Measurements from ENCODE around the gene RXFP1.

Gene RXFP1

DNA sequence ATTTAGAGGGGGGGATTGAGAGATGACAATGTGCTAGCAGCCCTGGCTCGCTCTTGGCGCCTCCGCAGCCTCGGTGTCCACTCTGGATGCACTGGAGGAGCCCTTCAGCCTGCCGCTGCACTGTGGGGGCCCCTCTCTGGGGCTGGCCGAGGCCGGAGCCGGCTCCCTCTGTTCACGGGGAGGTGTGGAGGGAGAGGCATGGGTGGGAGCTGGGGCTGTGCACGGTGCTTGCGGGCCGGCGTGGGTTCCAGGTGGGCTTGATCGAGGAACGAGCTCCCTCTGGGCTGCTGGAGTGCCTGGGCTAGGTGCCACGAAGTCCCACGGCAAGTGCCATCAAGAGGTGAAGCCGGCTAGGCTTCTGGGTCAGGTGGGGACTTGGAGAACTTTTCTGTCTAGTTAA lies 143.1 kb downstream of the RXFP1 start:
- no peaks in the 10 kb centered on the region for H3K27me3 ChIP-seq (ENCODE audit: control insufficient read depth in 2 of 2, insufficient read depth in 2 of 2, low read length in 2 of 2)
- H3K36me3 ChIP-seq (ENCODE audit: control insufficient read depth in 2 of 2, insufficient read depth in 2 of 2, low read length in 2 of 2) = no peaks in the 10 kb centered on the region
- no peak overlapping the region for H3K27ac ChIP-seq (ENCODE audit: low read depth in 2 of 2, low read length in 2 of 2)
- H3K9me3 ChIP-seq (ENCODE audit: control insufficient read depth in 2 of 2, low read length in 2 of 2) = no peaks in the 10 kb centered on the region
- H3K4me1 ChIP-seq (ENCODE audit: control insufficient read depth in 2 of 2, insufficient read depth in 2 of 2, low read length in 2 of 2) = no peaks in the 10 kb centered on the region
- no peak overlapping the region for H3K4me3 ChIP-seq (ENCODE audit: low read length in 2 of 2)
- no peak overlapping the region for H3K9ac ChIP-seq (ENCODE audit: low read depth in 1 of 2, low read length in 2 of 2)

- Histone ChIP-seq H3K4me3 (ENCODE audit: low read length in 2 of 2) (no peak overlapping the region), H3K27me3 (ENCODE audit: control insufficient read depth in 2 of 2, insufficient read depth in 2 of 2, low read length in 2 of 2) (no peaks in the 10 kb centered on the region), H3K4me1 (ENCODE audit: control insufficient read depth in 2 of 2, insufficient read depth in 2 of 2, low read length in 2 of 2) (peaks cover 5 to 8% of the 10 kb centered on the region in 2 donors), H3K9me3 (ENCODE audit: control insufficient read depth in 2 of 2, low read length in 2 of 2) (no peaks in the 10 kb centered on the region), H3K36me3 (ENCODE audit: control insufficient read depth in 2 of 2, insufficient read depth in 2 of 2, low read length in 2 of 2) (no peaks in the 10 kb centered on the region), H3K27ac (ENCODE audit: low read depth in 2 of 2, low read length in 2 of 2) (no peak overlapping the region), H3K9ac (ENCODE audit: low read depth in 1 of 2, low read length in 2 of 2) (no peak overlapping the region)
These were observed 145.2 kb downstream of the RXFP1 start for GRCh38 chr4:158666892-158667291.

- H3K27me3 ChIP-seq (ENCODE audit: control insufficient read depth in 2 of 2, insufficient read depth in 2 of 2, low read length in 2 of 2) = no peaks in the 10 kb centered on the region
- no peak overlapping the region for H3K9ac ChIP-seq (ENCODE audit: low read depth in 1 of 2, low read length in 2 of 2)
- no peaks in the 10 kb centered on the region for H3K9me3 ChIP-seq (ENCODE audit: control insufficient read depth in 2 of 2, low read length in 2 of 2)
- H3K4me1 ChIP-seq (ENCODE audit: control insufficient read depth in 2 of 2, insufficient read depth in 2 of 2, low read length in 2 of 2) = peaks cover 7 to 9% of the 10 kb centered on the region in 2 donors
- H3K36me3 ChIP-seq (ENCODE audit: control insufficient read depth in 2 of 2, insufficient read depth in 2 of 2, low read length in 2 of 2) = no peaks in the 10 kb centered on the region
- no peak overlapping the region for H3K27ac ChIP-seq (ENCODE audit: low read depth in 2 of 2, low read length in 2 of 2)
- no peak overlapping the region for H3K4me3 ChIP-seq (ENCODE audit: low read length in 2 of 2)
These were observed 146.0 kb downstream of the RXFP1 start for GRCh38 chr4:158667651-158668198.

- H3K4me3 ChIP-seq (ENCODE audit: low read length in 2 of 2) = no peak overlapping the region
- no peaks in the 10 kb centered on the region for H3K36me3 ChIP-seq (ENCODE audit: control insufficient read depth in 2 of 2, insufficient read depth in 2 of 2, low read length in 2 of 2)
- H3K9ac ChIP-seq (ENCODE audit: low read depth in 1 of 2, low read length in 2 of 2) = no peak overlapping the region
These were observed 147.6 kb downstream of the RXFP1 start for GRCh38 chr4:158669310-158669709.

DNA sequence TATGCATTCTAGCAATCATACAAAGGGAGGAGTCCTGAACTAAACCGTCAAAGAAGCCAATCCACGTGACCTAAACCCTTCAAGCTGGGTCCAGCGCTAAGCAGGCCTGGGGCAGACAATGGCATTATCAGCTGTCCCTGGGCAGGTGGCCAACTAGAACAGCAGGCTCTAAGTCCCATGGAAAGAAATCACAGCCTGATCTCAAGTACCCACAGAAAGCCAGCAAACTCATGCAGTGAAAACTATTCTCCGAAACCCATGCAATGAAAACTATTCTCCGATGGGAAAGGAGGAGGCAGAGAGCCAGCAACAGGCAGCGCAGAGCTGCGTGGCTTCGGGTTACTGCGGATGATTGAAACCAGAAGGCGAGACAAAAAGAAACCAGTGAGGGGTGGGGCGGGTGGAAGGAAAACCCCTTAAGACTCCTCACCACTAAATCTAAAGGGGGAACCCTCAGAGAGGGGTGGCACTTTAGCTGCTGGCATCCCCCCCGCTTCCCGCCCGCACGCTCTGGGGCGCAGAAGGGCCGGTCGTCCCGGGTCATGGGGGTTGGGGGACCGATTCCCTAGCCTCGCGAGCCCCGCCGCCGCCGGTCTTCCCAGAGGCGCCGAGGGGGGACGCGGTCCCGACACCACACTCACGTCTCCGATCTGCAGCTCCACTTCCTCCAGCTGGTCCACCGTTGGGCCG lies 149.4 kb downstream of the RXFP1 start:
- no peaks in the 10 kb centered on the region for H3K9me3 ChIP-seq (ENCODE audit: control insufficient read depth in 2 of 2, low read length in 2 of 2)
- H3K4me1 ChIP-seq (ENCODE audit: control insufficient read depth in 2 of 2, insufficient read depth in 2 of 2, low read length in 2 of 2) = peaks cover 11 to 12% of the 10 kb centered on the region in 2 donors
- H3K27ac ChIP-seq (ENCODE audit: low read depth in 2 of 2, low read length in 2 of 2) = peak overlapping the region; percentile 96 to 99
- peak overlapping the region; percentile 97 to 99 for H3K4me3 ChIP-seq (ENCODE audit: low read length in 2 of 2)
- H3K9ac ChIP-seq (ENCODE audit: low read depth in 1 of 2, low read length in 2 of 2) = peak overlapping the region; percentile 88 to 99
- H3K36me3 ChIP-seq (ENCODE audit: control insufficient read depth in 2 of 2, insufficient read depth in 2 of 2, low read length in 2 of 2) = peaks cover 0 to 3% of the 10 kb centered on the region in 2 donors
- H3K27me3 ChIP-seq (ENCODE audit: control insufficient read depth in 2 of 2, insufficient read depth in 2 of 2, low read length in 2 of 2) = no peaks in the 10 kb centered on the region

More at GRCh38 chr4:158669310-158669709, 147.6 kb downstream of the RXFP1 start:
- Histone ChIP-seq H3K27ac (ENCODE audit: low read depth in 2 of 2, low read length in 2 of 2) (no peak overlapping the region), H3K4me1 (ENCODE audit: control insufficient read depth in 2 of 2, insufficient read depth in 2 of 2, low read length in 2 of 2) (peaks cover 11 to 12% of the 10 kb centered on the region in 2 donors), H3K27me3 (ENCODE audit: control insufficient read depth in 2 of 2, insufficient read depth in 2 of 2, low read length in 2 of 2) (no peaks in the 10 kb centered on the region), H3K9me3 (ENCODE audit: control insufficient read depth in 2 of 2, low read length in 2 of 2) (no peaks in the 10 kb centered on the region)

GRCh38 chr4:158671665-158671914 lies 149.9 kb downstream of the RXFP1 start, which contains the start of gene C4orf46:
Gene C4orf46 (minus strand): TSS chr4:158671887. CDS start chr4:158671801, 86 bp downstream.
- Histone ChIP-seq H3K4me3 (ENCODE audit: low read length in 2 of 2) (peak within 1 kb of the TSS; percentile 97 to 99), H3K9me3 (ENCODE audit: control insufficient read depth in 2 of 2, low read length in 2 of 2) (no peaks in the 10 kb centered on the region), H3K4me1 (ENCODE audit: control insufficient read depth in 2 of 2, insufficient read depth in 2 of 2, low read length in 2 of 2) (peaks cover 11 to 12% of the 10 kb centered on the region in 2 donors), H3K36me3 (ENCODE audit: control insufficient read depth in 2 of 2, insufficient read depth in 2 of 2, low read length in 2 of 2) (peaks cover 0 to 3% of the 10 kb centered on the region in 2 donors), H3K27me3 (ENCODE audit: control insufficient read depth in 2 of 2, insufficient read depth in 2 of 2, low read length in 2 of 2) (no peaks in the 10 kb centered on the region), H3K27ac (ENCODE audit: low read depth in 2 of 2, low read length in 2 of 2) (peak within 1 kb of the TSS; percentile 96 to 99), H3K9ac (ENCODE audit: low read depth in 1 of 2, low read length in 2 of 2) (peak within 1 kb of the TSS; percentile 88 to 99)

- H3K27me3 ChIP-seq (ENCODE audit: control insufficient read depth in 2 of 2, insufficient read depth in 2 of 2, low read length in 2 of 2) = no peaks in the 10 kb centered on the region
- H3K36me3 ChIP-seq (ENCODE audit: control insufficient read depth in 2 of 2, insufficient read depth in 2 of 2, low read length in 2 of 2) = peaks cover 0 to 3% of the 10 kb centered on the region in 2 donors
- no peaks in the 10 kb centered on the region for H3K9me3 ChIP-seq (ENCODE audit: control insufficient read depth in 2 of 2, low read length in 2 of 2)
- peak within 1 kb of the TSS; percentile 88 to 99 for H3K9ac ChIP-seq (ENCODE audit: low read depth in 1 of 2, low read length in 2 of 2)
- peak within 1 kb of the TSS; percentile 96 to 99 for H3K27ac ChIP-seq (ENCODE audit: low read depth in 2 of 2, low read length in 2 of 2)
- H3K4me3 ChIP-seq (ENCODE audit: low read length in 2 of 2) = peak within 1 kb of the TSS; percentile 97 to 99
- H3K4me1 ChIP-seq (ENCODE audit: control insufficient read depth in 2 of 2, insufficient read depth in 2 of 2, low read length in 2 of 2) = peaks cover 11 to 12% of the 10 kb centered on the region in 2 donors
These were observed 150.5 kb downstream of the RXFP1 start, which contains the start of gene ETFDH for GRCh38 chr4:158671915-158672806. Gene ETFDH (plus strand): TSS chr4:158672296. CDS start chr4:158672457, 161 bp downstream.

DNA sequence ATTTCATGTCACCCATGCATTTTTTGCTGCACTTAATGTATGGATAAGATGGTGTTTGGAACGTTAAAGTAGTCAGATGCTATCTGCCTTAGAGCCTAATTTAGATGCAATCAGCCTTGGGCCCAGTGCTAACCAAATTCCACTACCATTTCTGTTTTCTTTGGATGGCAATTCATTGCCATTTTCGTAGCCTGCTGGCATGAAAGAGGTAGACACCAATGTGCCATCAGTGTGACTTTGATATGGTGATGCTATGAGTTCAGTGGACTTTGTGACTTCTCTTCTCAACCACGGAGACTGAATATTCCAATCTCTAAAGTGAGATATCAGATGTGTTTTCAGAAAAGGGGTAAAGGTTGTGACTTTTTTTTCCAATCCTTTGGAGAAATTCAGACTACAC lies 152.0 kb downstream of the RXFP1 start:
- Histone ChIP-seq H3K4me3 (ENCODE audit: low read length in 2 of 2) (no peak overlapping the region), H3K36me3 (ENCODE audit: control insufficient read depth in 2 of 2, insufficient read depth in 2 of 2, low read length in 2 of 2) (peaks cover 0 to 3% of the 10 kb centered on the region in 2 donors), H3K27me3 (ENCODE audit: control insufficient read depth in 2 of 2, insufficient read depth in 2 of 2, low read length in 2 of 2) (no peaks in the 10 kb centered on the region), H3K27ac (ENCODE audit: low read depth in 2 of 2, low read length in 2 of 2) (no peak overlapping the region), H3K4me1 (ENCODE audit: control insufficient read depth in 2 of 2, insufficient read depth in 2 of 2, low read length in 2 of 2) (peaks cover 11 to 12% of the 10 kb centered on the region in 2 donors), H3K9me3 (ENCODE audit: control insufficient read depth in 2 of 2, low read length in 2 of 2) (no peaks in the 10 kb centered on the region), H3K9ac (ENCODE audit: low read depth in 1 of 2, low read length in 2 of 2) (no peak overlapping the region)

DNA sequence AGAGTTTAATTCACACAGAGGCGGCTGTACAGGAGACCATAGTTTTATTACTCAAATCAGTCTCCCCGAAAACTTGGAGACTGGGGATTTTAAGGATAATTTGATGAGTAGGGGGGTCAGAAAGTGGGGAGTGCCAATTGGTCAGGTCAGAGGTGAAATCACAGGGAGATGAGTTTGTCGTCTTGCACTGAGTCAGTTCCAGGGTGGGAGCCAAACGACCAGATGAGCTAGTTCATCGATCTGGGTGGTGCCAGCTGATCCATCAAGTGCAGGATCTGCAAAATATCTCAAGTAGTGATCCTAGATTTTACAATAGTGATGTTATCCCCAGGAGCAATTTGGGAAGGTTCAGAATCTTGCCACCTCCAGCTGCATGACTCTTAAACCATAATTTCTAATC lies 154.4 kb downstream of the RXFP1 start:
- Histone ChIP-seq H3K27ac (ENCODE audit: low read depth in 2 of 2, low read length in 2 of 2) (no peak overlapping the region), H3K4me1 (ENCODE audit: control insufficient read depth in 2 of 2, insufficient read depth in 2 of 2, low read length in 2 of 2) (peaks cover 5 to 6% of the 10 kb centered on the region in 2 donors), H3K27me3 (ENCODE audit: control insufficient read depth in 2 of 2, insufficient read depth in 2 of 2, low read length in 2 of 2) (no peaks in the 10 kb centered on the region), H3K4me3 (ENCODE audit: low read length in 2 of 2) (no peak overlapping the region), H3K9ac (ENCODE audit: low read depth in 1 of 2, low read length in 2 of 2) (no peak overlapping the region), H3K36me3 (ENCODE audit: control insufficient read depth in 2 of 2, insufficient read depth in 2 of 2, low read length in 2 of 2) (peaks cover 0 to 3% of the 10 kb centered on the region in 2 donors), H3K9me3 (ENCODE audit: control insufficient read depth in 2 of 2, low read length in 2 of 2) (no peaks in the 10 kb centered on the region)

- Histone ChIP-seq H3K4me3 (ENCODE audit: low read length in 2 of 2) (no peak overlapping the region), H3K9ac (ENCODE audit: low read depth in 1 of 2, low read length in 2 of 2) (no peak overlapping the region), H3K9me3 (ENCODE audit: control insufficient read depth in 2 of 2, low read length in 2 of 2) (no peaks in the 10 kb centered on the region), H3K27ac (ENCODE audit: low read depth in 2 of 2, low read length in 2 of 2) (no peak overlapping the region), H3K4me1 (ENCODE audit: control insufficient read depth in 2 of 2, insufficient read depth in 2 of 2, low read length in 2 of 2) (no peaks in the 10 kb centered on the region), H3K27me3 (ENCODE audit: control insufficient read depth in 2 of 2, insufficient read depth in 2 of 2, low read length in 2 of 2) (no peaks in the 10 kb centered on the region), H3K36me3 (ENCODE audit: control insufficient read depth in 2 of 2, insufficient read depth in 2 of 2, low read length in 2 of 2) (peaks cover 3% of the 10 kb centered on the region in 2 donors)
These were observed 157.1 kb downstream of the RXFP1 start for GRCh38 chr4:158678767-158679166.
